HG03457 (cell line): ENCODE data around the gene SPINK2.

ENCODE experiments used
- ATAC-seq: cut with Tn5 transposase; IDR thresholded peaks from one replicate; pipeline ENCODE4 v1.9.1; 2021; ENCODE audit warnings: moderate number of reproducible peaks; ENCODE audit not compliant: unreplicated experiment

Gene SPINK2

DNA sequence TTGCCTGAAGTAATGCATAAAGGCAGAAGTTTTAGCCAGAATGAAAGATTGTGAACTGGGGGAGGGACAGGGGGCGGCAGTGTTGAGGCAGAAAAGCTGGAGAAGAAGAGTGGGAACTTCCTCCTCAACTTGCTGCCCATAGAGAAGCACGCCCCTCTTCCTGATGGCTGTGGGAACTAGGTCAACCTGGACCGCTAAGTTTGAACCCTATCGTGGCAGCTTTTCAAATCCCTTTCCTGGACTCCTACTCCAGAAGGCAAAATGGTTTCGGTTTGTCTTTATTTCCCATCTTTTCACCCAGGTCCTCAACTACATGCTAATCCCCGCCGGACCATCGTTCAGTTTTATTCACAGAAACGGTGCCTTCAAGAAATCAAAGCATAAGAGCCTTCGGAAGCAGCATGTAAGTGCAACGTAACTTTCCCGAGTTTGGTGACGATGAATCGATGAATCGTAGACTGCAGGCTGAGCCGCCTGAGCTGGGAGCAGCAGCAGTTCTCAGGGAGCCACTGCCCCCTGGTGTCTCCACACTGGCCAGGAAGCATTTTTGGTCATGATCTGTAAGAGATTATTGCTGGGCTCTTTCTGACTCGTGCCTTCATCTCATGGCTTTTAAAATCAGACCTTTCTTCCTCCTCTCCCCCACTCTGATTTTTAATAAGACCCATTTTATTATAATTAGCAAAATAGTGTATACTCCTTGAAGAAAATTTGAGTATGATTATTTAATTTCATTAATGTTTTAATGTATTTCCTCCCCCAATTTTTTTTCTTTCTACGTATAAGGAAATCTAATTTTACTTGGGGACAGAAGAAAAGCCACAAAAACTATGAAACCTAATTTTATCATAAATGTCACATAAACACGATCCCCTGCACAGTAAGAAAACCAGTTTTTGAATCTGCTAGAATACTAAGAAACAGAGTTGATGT lies 21.4 kb downstream of the SPINK2 start:
- ATAC-seq: peak; percentile 90

DNA sequence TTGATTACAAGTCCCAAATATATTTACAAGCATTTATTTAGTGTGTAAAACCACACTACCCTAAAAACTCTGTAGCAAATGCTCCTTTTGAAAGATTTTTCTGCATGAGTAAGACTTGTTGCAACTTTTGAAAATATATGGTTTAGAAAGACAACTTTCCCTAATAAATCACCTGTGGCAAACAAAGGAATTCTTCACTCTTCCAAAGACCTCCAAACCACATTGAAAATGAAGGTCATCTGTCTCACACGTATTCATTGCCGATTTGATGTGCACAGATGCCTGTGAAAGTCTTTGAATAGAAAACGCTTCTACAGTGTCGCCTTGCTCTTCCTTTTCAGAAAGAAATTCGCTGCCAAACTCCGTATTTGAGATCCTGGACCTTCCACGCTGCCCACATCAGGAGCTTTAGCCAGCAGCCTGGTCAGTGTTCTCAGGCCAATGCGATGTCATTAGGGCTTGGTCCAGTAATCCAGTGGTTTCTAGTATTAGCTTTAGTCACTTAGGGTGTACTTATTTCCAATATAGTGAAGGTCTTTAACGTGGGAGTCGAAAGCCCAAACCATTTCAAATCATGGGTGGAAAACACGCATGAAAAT lies 22.2 kb downstream of the SPINK2 start:
- ATAC-seq: no peak

DNA sequence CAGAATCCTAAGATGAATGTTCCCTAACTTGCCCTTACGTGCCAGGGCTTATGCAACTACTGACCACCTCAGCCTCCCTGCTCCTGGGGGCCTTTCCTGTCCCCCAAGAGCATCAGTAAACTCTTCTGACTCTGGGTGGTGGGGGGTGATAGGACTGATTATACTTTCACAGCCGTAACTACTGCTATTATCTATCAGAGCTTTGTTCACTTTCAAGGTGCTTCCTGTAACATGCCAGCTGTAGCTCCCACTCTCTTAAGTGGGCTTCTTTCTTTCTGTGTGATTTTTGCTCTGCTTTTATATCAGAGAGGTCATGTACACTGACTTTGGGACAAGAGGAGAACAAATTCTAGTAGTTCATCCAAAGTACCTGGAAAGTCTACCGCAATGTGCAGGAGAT lies 25.3 kb downstream of the SPINK2 start:
- ATAC-seq: no peak

DNA sequence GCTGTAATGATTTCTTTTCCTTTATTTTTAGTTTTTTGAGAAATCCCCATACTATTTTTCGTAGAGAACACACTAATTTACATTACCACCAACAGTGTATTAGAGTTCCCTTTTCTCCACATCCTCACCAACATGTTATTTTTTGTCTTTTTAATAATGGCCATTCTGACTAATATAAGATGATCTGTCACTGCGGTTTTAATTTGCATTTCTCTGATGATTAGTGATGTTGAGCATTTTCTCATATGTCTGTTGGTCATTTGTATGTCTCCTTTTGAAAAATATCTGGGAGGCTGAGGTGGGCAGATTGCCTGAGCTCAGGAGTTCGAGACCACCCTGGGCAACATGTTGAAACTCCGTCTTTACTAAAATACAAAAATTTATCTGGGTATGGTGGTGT lies 30.2 kb downstream of the SPINK2 start:
- ATAC-seq: no peak

DNA sequence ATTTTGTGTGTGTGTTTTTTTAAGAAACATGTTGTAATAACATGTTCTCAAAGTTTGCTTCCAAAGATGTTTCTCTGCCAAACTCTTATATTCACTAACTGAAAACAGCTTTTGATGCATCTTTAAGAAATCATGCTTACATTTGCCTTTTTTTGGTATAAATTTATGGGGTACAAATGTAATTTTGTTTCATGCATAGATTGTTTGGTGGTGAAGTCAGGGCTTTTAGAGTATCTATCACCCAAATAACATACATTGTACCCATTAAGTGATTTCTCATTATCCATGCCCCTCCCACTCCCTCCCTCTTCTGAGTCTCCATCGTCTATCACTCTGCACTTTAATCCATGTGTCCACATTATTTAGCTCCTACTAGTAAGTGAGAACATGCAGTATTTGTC lies 30.8 kb downstream of the SPINK2 start:
- no peak for ATAC-seq

DNA sequence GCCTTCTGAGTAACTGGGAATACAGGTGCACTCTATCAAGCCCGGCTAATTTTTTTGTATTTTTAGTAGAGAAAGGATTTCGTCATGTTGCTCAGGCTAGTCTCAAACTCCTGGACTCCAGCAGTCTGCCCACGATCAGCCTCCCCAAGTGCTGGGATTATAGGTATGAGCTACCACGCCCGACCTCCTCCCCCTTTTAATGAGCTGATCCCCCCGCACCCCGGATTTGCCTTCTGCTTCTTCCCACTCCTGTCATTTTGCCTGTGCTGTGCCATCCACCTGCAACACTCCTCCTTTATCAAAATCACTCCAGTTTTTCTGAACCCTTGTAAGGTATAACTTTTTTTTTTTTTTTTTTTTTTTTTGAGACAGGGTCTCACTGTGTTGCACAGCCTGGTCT lies 33.4 kb downstream of the SPINK2 start:
- no peak for ATAC-seq

DNA sequence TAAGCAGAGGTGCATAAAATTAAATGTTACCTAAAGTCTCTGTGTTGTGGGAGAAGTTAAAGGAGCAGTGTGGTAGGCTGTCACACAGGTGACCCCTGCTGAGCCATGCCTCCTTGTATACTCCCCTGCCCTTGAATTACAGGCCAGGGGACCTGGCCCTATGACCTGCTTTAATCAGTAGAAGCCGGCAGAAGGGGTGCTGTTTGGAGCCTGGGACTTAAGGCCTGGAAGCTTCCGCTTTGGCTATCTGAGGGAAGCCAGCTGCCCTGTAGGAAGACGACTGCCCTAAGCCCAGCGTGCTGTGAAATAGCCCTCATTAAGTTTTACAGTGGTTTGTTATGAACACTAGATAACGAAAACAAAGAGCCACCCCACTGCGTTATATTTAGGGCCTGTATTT lies 34.1 kb downstream of the SPINK2 start:
- ATAC-seq: no peak

DNA sequence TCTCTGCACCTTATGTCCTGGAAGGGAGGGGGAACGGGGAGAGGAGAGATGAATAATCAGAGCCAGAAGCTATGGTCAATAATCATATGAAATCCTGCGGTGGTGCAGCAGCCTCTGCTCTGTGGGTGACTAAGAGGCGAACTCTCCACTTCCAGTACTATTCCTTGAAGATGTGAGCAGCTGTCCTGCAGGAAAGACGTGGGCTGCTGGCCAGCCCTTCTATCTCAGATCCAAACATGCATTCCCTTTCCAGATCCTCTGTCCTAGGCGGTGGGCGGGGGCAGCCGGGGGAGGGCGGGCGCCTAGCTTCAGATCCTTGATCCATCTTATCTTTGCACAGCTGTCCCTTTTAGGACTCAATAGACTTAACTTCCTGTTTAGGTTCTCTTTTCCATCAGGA lies 34.5 kb downstream of the SPINK2 start:
- ATAC-seq: no peak

DNA sequence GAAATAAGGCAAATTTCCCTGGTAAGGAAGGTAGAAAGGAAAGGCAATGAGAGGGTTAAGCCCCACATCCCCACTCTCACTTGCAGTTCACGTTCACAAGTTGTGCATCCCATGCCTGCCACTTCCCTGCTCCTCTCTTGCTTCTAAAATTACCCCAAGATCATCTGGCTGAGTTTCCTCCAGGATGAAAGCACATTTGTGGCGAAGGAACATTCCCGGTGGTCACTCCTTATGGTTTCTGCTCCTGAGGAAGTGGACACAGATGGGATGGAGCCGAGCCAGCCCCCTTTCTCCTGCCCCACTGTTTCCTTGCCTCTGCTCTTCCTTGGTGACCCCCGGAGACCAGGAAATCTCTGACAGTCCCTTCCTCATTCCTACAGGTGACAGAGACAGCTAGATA lies 37.5 kb downstream of the SPINK2 start:
- ATAC-seq: no peak

DNA sequence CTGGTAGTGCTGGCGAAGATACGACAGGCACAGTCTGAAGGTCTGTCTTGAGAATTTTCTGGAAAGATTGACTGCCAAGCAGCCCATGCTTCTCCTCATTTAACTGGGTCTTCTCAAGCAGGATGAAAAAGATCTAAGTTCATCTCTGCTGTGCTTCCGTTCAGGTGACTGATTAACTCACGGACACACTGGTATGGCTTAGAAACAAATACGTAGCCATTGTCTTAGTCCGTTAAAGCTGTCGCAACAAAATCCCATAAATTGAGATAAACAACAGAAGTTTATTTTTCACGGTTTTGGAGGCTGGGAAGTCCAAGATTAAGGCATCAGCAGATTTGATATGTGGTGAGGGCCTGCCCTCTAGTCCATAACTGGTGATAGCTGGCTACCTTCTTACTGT lies 39.5 kb downstream of the SPINK2 start:
- ATAC-seq: no peak

DNA sequence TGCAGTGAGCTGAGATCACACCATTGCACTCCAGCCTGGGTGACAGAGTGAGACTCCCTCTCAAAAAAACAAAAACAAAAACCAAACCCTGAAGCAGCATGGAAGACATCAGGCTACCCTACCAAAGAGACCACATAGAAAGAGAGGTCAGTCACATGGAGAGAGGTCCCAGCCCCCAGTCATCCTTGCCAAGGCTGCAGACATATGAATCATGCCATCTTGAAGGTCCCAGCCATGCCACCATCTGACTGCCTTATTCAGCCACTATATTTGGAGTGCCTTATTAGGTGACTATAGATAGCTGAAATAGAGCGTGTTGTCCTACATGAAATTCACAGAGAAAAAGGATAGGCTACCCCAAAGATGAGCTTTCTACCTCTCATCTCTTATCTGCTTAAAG lies 48.2 kb downstream of the SPINK2 start:
- ATAC-seq: no peak

DNA sequence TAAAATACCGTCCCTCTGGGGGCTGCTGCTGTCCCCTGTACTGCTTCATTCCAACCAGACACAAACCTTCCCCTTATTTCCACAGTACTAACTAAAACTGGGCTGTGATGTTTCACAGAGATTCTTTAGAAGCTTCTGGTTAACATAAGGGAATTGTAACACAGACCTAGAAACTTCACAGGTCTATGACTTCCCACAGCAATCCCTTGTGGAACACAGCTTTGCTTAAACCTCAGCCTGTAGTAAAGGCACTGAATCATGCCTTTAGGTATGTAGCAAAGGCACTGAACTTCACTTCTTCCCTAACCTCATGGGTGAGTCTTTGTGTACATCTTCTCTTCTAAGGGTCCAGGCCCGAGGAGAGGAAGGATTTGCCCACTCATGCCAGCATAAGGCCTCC lies 49.4 kb downstream of the SPINK2 start:
- no peak for ATAC-seq

DNA sequence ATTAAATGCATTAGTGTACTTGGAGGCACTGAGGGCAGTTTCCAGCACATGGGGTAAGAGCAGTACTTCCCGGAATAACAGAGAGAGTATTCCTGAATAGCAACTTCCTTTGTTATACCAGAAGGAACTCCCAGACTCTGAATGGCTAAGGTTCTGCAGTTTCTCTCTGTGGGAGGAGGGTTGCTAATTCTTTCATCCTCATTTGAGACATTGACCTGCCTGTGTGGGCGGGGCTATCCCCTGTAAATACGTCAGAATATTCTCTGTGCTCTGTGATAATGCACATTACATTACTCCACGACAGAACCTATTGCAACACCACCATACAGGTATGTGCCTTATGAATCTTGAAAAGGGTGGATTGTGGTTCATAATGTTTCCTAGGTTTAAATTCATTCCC lies 52.7 kb downstream of the SPINK2 start:
- ATAC-seq: no peak

DNA sequence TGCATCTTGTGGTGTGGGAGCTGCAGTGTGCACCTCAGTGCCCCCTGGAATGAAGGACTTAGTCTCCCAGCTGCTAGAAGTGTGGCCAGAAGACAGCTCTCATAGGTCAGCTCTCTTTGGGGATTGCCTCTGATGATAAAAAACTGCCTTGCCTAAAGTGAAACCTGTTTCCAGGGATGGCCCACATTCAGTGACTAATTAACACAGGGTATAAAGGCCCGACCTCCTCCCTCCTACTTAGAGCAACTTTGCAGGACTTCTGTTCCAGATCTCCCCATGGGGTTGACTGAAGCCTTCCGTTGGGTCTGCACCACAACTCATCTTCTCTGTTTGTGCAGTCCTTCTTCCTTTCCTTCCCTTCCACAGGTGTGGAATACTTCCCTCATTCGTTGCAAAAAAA lies 53.2 kb downstream of the SPINK2 start:
- no peak for ATAC-seq

DNA sequence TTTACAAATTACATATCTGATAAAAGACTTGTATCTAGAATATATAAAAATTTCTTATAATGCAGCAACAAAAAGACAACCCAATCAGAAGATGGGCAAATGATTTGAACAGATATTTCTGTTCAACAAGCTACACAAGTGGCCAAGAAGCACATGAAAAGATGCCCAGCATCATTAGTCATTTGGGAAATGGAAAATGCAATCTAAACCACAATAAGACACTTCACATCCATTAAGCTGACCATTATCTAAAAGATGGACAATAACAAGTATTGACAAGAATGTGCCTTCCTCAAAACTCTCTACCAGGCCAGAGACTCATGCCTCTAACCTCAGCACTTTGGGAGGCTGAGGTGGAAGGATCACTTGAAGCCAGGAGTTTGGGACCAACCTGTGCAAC lies 53.9 kb downstream of the SPINK2 start:
- ATAC-seq: no peak

DNA sequence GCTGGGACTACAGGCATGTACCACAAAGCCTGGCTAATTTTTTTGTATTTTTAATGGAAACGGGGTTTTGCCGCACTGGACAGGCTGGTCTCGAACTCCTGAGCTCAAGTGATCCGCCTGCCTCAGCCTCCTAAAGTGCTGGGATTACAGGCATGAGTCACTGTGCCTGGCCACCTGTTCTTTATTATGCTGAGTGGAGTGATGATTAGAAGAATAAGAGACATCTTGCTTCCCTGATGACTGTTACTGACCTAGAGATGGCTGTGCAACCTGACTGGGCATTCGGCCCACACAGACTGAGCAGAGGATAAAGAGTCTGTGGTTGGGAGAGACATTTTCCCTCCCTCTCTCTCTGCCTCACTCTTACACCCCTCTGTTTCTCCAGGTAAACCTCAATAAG lies 56.7 kb downstream of the SPINK2 start:
- ATAC-seq: no peak

DNA sequence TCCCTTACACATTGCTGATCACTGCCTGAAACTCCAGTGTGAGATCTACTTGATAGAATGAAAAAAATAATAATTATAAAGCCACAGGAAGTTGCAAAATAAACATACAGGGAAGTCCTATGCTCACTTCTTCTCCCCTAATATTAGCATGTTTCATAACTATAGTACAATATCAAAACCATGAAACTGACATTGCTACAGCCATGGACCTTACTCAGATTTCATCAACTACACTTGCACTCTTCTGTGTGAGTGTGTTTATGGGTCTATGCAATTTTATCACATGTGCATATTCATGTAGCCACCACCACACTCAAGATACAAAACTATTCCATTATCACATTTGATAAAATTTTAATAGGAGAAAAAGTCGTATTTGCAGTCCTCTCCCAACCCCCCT lies 57.3 kb downstream of the SPINK2 start:
- no peak for ATAC-seq

DNA sequence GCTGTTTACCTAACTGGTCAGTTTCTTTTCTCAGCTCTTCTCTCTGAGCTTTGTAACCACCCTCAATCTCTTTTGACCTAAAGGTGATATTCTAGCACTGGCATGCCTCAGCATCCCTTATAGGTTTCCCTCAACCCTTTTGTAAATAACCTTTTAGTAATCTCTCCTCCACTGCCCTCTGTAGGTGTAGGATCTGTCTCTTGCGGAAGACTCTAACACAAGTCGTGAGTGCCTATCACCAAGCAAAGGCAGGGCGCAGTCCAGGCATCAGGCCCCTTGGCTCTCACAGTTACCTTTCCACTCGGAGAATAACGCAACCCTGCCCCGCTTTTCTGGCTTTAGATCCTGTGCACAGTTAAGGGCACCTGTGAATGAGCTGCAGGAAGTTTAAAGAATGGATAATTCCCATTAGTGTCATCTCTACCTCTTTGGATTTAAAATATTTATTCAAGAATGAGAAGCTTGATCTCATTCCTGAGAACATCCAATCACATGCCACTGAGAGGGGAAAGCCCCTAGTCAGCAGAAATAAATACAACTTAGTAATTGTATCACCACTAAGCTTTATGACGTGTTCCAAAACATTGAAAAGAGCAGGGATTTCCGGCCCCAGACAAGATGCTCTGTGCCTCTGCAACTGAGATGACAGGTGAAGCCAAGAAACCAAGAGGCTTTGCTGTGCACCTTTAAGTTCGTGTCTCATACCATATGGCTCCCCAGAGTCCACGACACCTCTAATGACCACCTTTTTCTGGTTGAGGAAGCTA lies 58.8 kb downstream of the SPINK2 start:
- ATAC-seq: no peak

DNA sequence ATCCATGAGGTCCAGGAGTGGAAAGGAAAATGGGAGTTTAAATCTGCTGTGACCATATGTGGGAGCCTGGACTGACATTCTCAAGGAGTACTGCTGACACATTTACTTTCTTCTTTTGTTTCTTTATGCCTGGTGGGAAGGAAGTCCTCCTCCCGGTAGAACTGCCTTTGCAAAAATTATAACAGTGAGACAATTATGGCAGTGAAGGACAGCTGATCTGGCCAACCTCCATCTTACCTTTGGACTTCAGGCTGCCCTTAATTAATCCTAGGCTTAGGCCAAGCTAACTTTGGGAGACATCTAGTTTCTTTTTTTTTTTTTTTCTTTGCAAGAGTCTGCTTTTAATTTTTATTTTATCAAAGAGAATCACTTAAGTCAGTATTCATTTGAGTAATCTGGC lies 61.3 kb downstream of the SPINK2 start:
- no peak for ATAC-seq
